Stomach (tissue), 4 donors: ENCODE data around the gene FXN.

Source experiments
- EP300 ChIP-seq: sonication (generic); formaldehyde crosslinking; IDR thresholded peaks from one replicate; pipeline ENCODE4 v1.6.1; 2017; ENCODE audit warnings: antibody characterized with exemption
- POLR2A ChIP-seq, 4 donors: fragments of 450-650 bp; IDR thresholded peaks; one replicate each; pipeline ENCODE4 v1.6.1; 2016; ENCODE audit warnings: antibody characterized with exemption in 4 of 4, control low read depth in 2 of 4, mild to moderate bottlenecking in 1 of 4, moderate library complexity in 1 of 4
- POLR2AphosphoS5 ChIP-seq, 3 donors: sonication (generic); formaldehyde crosslinking; IDR thresholded peaks; one replicate each; pipeline ENCODE4 v1.6.1; 2016; ENCODE audit warnings: antibody characterized with exemption in 3 of 3
- TF ChIP-seq, protein P1 (sequence below), 7 experiments: fragments of 450-650 bp in 4 of 7; fragments of 200-600 bp in 3 of 7; sonication (generic) in 3 of 7; IDR thresholded peaks; one replicate each; pipeline ENCODE4 v1.5.1; 2016 to 2019; ENCODE audit warnings: antibody characterized with exemption in 7 of 7, control low read depth in 2 of 7, mild to moderate bottlenecking in 1 of 7

DNA sequence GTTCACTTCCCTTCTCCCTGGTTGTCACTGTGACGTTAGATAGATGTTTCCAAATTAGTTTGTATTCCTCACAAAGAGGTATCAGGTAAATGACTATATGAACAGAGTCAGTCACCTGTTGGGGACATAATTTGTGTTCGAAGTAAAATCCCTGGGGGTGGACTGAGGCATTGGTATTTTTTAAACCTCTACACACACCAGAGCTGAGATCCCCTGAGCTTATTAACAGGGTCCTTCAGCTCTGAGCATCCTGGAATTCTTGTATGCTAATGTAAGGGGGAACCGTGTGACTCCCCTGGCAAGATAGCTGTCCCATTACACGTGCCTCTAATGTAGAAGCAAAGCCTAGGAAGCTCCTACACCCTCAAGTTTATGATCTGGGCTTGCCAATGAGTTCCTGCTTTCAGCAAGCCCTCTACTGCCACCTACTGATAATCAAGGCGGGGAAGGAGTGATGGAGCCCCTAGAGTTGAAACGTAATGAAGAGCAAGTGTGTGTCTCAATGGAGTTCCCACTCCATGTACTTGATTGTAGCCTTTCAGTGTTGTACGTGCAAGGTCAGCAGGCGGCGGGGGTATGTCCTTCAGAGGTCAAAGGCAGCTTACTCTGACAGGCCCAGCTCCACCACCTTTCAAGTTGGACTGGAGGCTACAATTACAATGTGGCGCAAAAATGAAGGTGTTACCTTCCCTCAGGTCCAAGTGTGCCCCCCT lies 36.0 kb upstream of the FXN start:
- TF ChIP-seq EP300 = no peak
- TF ChIP-seq, protein P1, sequence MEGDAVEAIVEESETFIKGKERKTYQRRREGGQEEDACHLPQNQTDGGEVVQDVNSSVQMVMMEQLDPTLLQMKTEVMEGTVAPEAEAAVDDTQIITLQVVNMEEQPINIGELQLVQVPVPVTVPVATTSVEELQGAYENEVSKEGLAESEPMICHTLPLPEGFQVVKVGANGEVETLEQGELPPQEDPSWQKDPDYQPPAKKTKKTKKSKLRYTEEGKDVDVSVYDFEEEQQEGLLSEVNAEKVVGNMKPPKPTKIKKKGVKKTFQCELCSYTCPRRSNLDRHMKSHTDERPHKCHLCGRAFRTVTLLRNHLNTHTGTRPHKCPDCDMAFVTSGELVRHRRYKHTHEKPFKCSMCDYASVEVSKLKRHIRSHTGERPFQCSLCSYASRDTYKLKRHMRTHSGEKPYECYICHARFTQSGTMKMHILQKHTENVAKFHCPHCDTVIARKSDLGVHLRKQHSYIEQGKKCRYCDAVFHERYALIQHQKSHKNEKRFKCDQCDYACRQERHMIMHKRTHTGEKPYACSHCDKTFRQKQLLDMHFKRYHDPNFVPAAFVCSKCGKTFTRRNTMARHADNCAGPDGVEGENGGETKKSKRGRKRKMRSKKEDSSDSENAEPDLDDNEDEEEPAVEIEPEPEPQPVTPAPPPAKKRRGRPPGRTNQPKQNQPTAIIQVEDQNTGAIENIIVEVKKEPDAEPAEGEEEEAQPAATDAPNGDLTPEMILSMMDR (IDR thresholded peaks at IDR 0.05) = peak in 5 of 7 experiments; percentile 57 to 87 (median 68)
- TF ChIP-seq POLR2AphosphoS5 (IDR thresholded peaks at IDR 0.05) = peak in 1 of 3 donors; percentile 54
- TF ChIP-seq POLR2A (IDR thresholded peaks at IDR 0.05) = no peak
